Trophoblast cell (in vitro differentiated cells and primary cell): ENCODE results near the gene OR2H1.

Source experiments
- DNase-seq, 2 donors: peaks; one replicate each; pipeline ENCODE4 v3.0.0-alpha.2; 2016
- H2AFZ ChIP-seq: 2 replicates; pipeline ENCODE4 v1.6.1; 2013; ENCODE audit warnings: low read length, moderate library complexity, mild to moderate bottlenecking; ENCODE audit not compliant: insufficient read depth, poor library complexity
- H2AK5ac ChIP-seq: 2 replicates; pipeline ENCODE4 v1.6.1; 2013; ENCODE audit warnings: mild to moderate bottlenecking, low read length
- H2BK120ac ChIP-seq: 2 replicates; pipeline ENCODE4 v1.6.1; 2013; ENCODE audit warnings: low read length, mild to moderate bottlenecking, moderate library complexity; ENCODE audit not compliant: insufficient read depth, poor library complexity
- H2BK12ac ChIP-seq: 2 replicates; pipeline ENCODE4 v1.6.1; 2013; ENCODE audit warnings: mild to moderate bottlenecking, low read length, moderate library complexity
- H2BK5ac ChIP-seq: 2 replicates; pipeline ENCODE4 v1.6.1; 2013; ENCODE audit warnings: low read length, low read depth, moderate library complexity, mild to moderate bottlenecking; ENCODE audit not compliant: poor library complexity
- H3K14ac ChIP-seq: 2 replicates; pipeline ENCODE4 v1.6.1; 2013; ENCODE audit warnings: mild to moderate bottlenecking, low read length
- H3K18ac ChIP-seq: 2 replicates; pipeline ENCODE4 v1.6.1; 2013; ENCODE audit warnings: mild to moderate bottlenecking, low read length
- H3K23ac ChIP-seq: 2 replicates; pipeline ENCODE4 v1.6.1; 2013; ENCODE audit warnings: low read length
- H3K27ac ChIP-seq: 2 replicates; pipeline ENCODE4 v1.5.1; 2013; ENCODE audit warnings: low read depth, mild to moderate bottlenecking, inconsistent platforms, low read length, moderate library complexity
- H3K27me3 ChIP-seq: 2 replicates; pipeline ENCODE4 v1.6.1; 2013; ENCODE audit warnings: inconsistent platforms, mild to moderate bottlenecking, low read length, moderate library complexity; ENCODE audit not compliant: insufficient read depth
- H3K36me3 ChIP-seq, 2 experiments: 1 replicate in 1 of 2; 2 replicates in 1 of 2; pipeline ENCODE4 v1.6.1; 2013; ENCODE audit warnings: low read length in 2 of 2, mild to moderate bottlenecking in 2 of 2, moderate library complexity in 1 of 2; ENCODE audit not compliant: insufficient read depth in 2 of 2, control insufficient read depth in 1 of 2
- H3K4ac ChIP-seq: 2 replicates; pipeline ENCODE4 v1.6.1; 2013; ENCODE audit warnings: low read depth, mild to moderate bottlenecking, low read length, moderate library complexity
- H3K4me1 ChIP-seq, 2 experiments: 1 replicate in 1 of 2; 2 replicates in 1 of 2; pipeline ENCODE4 v1.6.1; 2013; ENCODE audit warnings: low read length in 2 of 2, mild to moderate bottlenecking in 2 of 2, moderate library complexity in 1 of 2; ENCODE audit not compliant: insufficient read depth in 2 of 2, control insufficient read depth in 1 of 2
- H3K4me2 ChIP-seq: 2 replicates; pipeline ENCODE4 v1.6.1; 2013; ENCODE audit warnings: inconsistent platforms, mild to moderate bottlenecking, low read length, moderate library complexity
- H3K4me3 ChIP-seq: 2 replicates; pipeline ENCODE4 v1.5.1; 2013; ENCODE audit warnings: mild to moderate bottlenecking, low read depth, low read length, inconsistent platforms
- H3K79me1 ChIP-seq: one replicate; pipeline ENCODE4 v1.6.1; 2013; ENCODE audit warnings: low read length
- H3K79me2 ChIP-seq: 2 replicates; pipeline ENCODE4 v1.6.1; 2013; ENCODE audit warnings: low read length, mild to moderate bottlenecking; ENCODE audit not compliant: control insufficient read depth, insufficient read depth, poor library complexity
- H3K9ac ChIP-seq: 2 replicates; pipeline ENCODE4 v1.6.1; 2013; ENCODE audit warnings: mild to moderate bottlenecking, low read length
- H3K9me3 ChIP-seq: 2 replicates; pipeline ENCODE4 v1.6.1; 2013; ENCODE audit warnings: low read depth, mild to moderate bottlenecking, control low read depth, inconsistent platforms, low read length; ENCODE audit not compliant: insufficient read depth
- H4K12ac ChIP-seq: 2 replicates; pipeline ENCODE4 v1.6.1; 2013; ENCODE audit warnings: low read depth, mild to moderate bottlenecking, low read length, moderate library complexity
- H4K8ac ChIP-seq: 2 replicates; pipeline ENCODE4 v1.6.1; 2013; ENCODE audit warnings: low read depth, mild to moderate bottlenecking, low read length, moderate library complexity
- H4K91ac ChIP-seq: one replicate; pipeline ENCODE4 v1.6.1; 2013; ENCODE audit warnings: low read depth, mild to moderate bottlenecking, low read length, moderate library complexity
- WGBS: extraction: QIAGEN DNeasy Blood & Tissue Kit; methylation state at CpG from one replicate; pipeline ENCODE4 v1.1.7; 2013; ENCODE audit warnings: missing lambda C conversion rate; ENCODE audit not compliant: insufficient read length, insufficient coverage; ENCODE audit errors: extremely low coverage; 5-methylcytosine and 5-hydroxymethylcytosine counted together

The OR2H1 gene

GRCh38 chr6:29504961-29505360 is 48.0 kb downstream of the OR2H1 start:
- DNase-seq = no peak
- no CpG with 5 or more reads among the region's 2 CpGs for WGBS
- no peak overlapping the region for H2AK5ac ChIP-seq

GRCh38 chr6:29505808-29506207 is 48.9 kb downstream of the OR2H1 start:
- Histone ChIP-seq H2BK120ac (no peak overlapping the region), H3K36me3 (no peaks in the 10 kb centered on the region), H3K9me3 (no peaks in the 10 kb centered on the region), H3K9ac (no peak overlapping the region), H3K4me1 (peaks cover 0 to 3% of the 10 kb centered on the region in 2 experiments), H4K8ac (no peak overlapping the region), H3K14ac (no peak overlapping the region), H4K91ac (no peak overlapping the region), H2AK5ac (no peak overlapping the region), H3K18ac (no peak overlapping the region), H3K27ac (no peak overlapping the region), H4K12ac (no peak overlapping the region), H3K79me2 (no peaks in the 10 kb centered on the region), H3K79me1 (no peaks in the 10 kb centered on the region), H3K4ac (no peak overlapping the region), H2BK5ac (no peak overlapping the region), H3K4me3 (no peak overlapping the region), H3K23ac (no peak overlapping the region), H2AFZ (no peak overlapping the region), H2BK12ac (no peak overlapping the region), H3K4me2 (no peak overlapping the region), H3K27me3 (no peaks in the 10 kb centered on the region)
- no peak for DNase-seq
- WGBS = no CpG with 5 or more reads among the region's 3 CpGs

More at GRCh38 chr6:29504961-29505360, 48.0 kb downstream of the OR2H1 start:
- Histone ChIP-seq H2BK5ac (no peak overlapping the region), H3K36me3 (no peaks in the 10 kb centered on the region), H4K91ac (no peak overlapping the region), H2BK12ac (no peak overlapping the region), H2BK120ac (no peak overlapping the region), H3K9ac (no peak overlapping the region), H2AFZ (no peak overlapping the region), H3K27ac (no peak overlapping the region), H4K8ac (no peak overlapping the region), H3K23ac (no peak overlapping the region), H3K14ac (no peak overlapping the region), H3K4me3 (no peak overlapping the region), H3K79me2 (no peaks in the 10 kb centered on the region), H3K27me3 (no peaks in the 10 kb centered on the region), H3K4me1 (peaks cover 0 to 3% of the 10 kb centered on the region in 2 experiments), H3K9me3 (no peaks in the 10 kb centered on the region), H3K18ac (no peak overlapping the region), H3K79me1 (no peaks in the 10 kb centered on the region), H4K12ac (no peak overlapping the region), H3K4me2 (no peak overlapping the region), H3K4ac (no peak overlapping the region)

GRCh38 chr6:29506446-29507067 is 49.6 kb downstream of the OR2H1 start:
- H3K27me3 ChIP-seq = no peaks in the 10 kb centered on the region
- DNase-seq = no peak
- H3K4me2 ChIP-seq = no peak overlapping the region
- H3K18ac ChIP-seq = no peak overlapping the region
- H3K23ac ChIP-seq = no peak overlapping the region
- no CpG with 5 or more reads among the region's 11 CpGs for WGBS
- H2AK5ac ChIP-seq = no peak overlapping the region
- H3K79me1 ChIP-seq = no peaks in the 10 kb centered on the region
- H3K79me2 ChIP-seq = no peaks in the 10 kb centered on the region
- H3K27ac ChIP-seq = no peak overlapping the region
- H3K4ac ChIP-seq = no peak overlapping the region
- no peak overlapping the region for H4K91ac ChIP-seq
- no peak overlapping the region for H2AFZ ChIP-seq
- no peaks in the 10 kb centered on the region for H3K36me3 ChIP-seq
- no peak overlapping the region for H2BK120ac ChIP-seq
- no peak overlapping the region for H3K4me3 ChIP-seq
- H3K4me1 ChIP-seq = peaks cover 0 to 3% of the 10 kb centered on the region in 2 experiments
- no peak overlapping the region for H4K12ac ChIP-seq
- no peak overlapping the region for H4K8ac ChIP-seq
- no peak overlapping the region for H2BK5ac ChIP-seq
- no peaks in the 10 kb centered on the region for H3K9me3 ChIP-seq
- no peak overlapping the region for H2BK12ac ChIP-seq
- H3K9ac ChIP-seq = no peak overlapping the region
- H3K14ac ChIP-seq = no peak overlapping the region

GRCh38 chr6:29507319-29507718 is 50.4 kb downstream of the OR2H1 start:
- Histone ChIP-seq H2AFZ (no peak overlapping the region), H4K91ac (no peak overlapping the region), H2BK5ac (no peak overlapping the region), H3K27ac (no peak overlapping the region), H3K23ac (no peak overlapping the region), H4K8ac (no peak overlapping the region), H3K18ac (no peak overlapping the region), H2BK120ac (no peak overlapping the region), H3K79me1 (no peaks in the 10 kb centered on the region), H3K4ac (no peak overlapping the region), H3K9ac (no peak overlapping the region), H2BK12ac (no peak overlapping the region), H3K4me3 (no peak overlapping the region), H3K4me1 (peaks cover 0 to 2% of the 10 kb centered on the region in 2 experiments), H3K14ac (no peak overlapping the region), H3K27me3 (no peaks in the 10 kb centered on the region), H3K4me2 (no peak overlapping the region), H2AK5ac (no peak overlapping the region), H3K36me3 (no peaks in the 10 kb centered on the region), H4K12ac (no peak overlapping the region), H3K79me2 (no peaks in the 10 kb centered on the region), H3K9me3 (no peaks in the 10 kb centered on the region)
- DNase-seq = no peak
- no CpG with 5 or more reads among the region's 5 CpGs for WGBS
